WTC11 (cell line): Measurements from ENCODE around the gene ZBTB20. TPM values are rescaled to one million over a fixed set of nuclear protein-coding genes. Genes with fewer than 3 reads are reported as not detected.

Experiments
- ATAC-seq: fragments of 200-7000 bp; cut with Tn5 transposase; 2 replicates; pipeline ENCODE4 v1.10.0; 2021; ENCODE audit warnings: mild to moderate bottlenecking, moderate library complexity
- CTCF ChIA-PET: fragments of 300-600 bp; sonication (Branson Sonifier 250); formaldehyde crosslinking; loops from one replicate; lab custom pipeline; 2021; ENCODE audit warnings: antibody characterized with exemption; lab: Charles Lee
- POLR2A ChIA-PET: fragments of 350-600 bp; sonication (Branson Sonifier 250); formaldehyde crosslinking; loops from one replicate; lab custom pipeline; 2021; ENCODE audit warnings: antibody characterized with exemption; lab: Charles Lee
- DNase-seq: peaks from one replicate; pipeline ENCODE4 v3.0.0; 2021; ENCODE audit warnings: low spot score
- H3K27ac Mint-ChIP-seq: 2 replicates; pipeline ENCODE4 v1.8.0; 2021; ENCODE audit warnings: mixed read lengths
- H3K27me3 Mint-ChIP-seq: 2 replicates; pipeline ENCODE4 v1.8.0; 2021; ENCODE audit warnings: low read depth, mild to moderate bottlenecking, moderate library complexity, mixed read lengths
- H3K36me3 Mint-ChIP-seq: 2 replicates; pipeline ENCODE4 v1.8.0; 2021; ENCODE audit warnings: mixed read lengths
- H3K4me1 Mint-ChIP-seq: 2 replicates; pipeline ENCODE4 v1.8.0; 2022; ENCODE audit warnings: mixed read lengths
- H3K4me3 Mint-ChIP-seq: 2 replicates; pipeline ENCODE4 v1.8.0; 2021; ENCODE audit warnings: mild to moderate bottlenecking, moderate library complexity, mixed read lengths
- H3K9me3 Mint-ChIP-seq: 2 replicates; pipeline ENCODE4 v1.8.0; 2021; ENCODE audit warnings: mixed read lengths
- ATF6 ChIP-seq: sonication (generic); formaldehyde crosslinking; IDR thresholded peaks from 2 replicates; pipeline ENCODE4 v1.8.1; 2023; ENCODE audit warnings: mild to moderate bottlenecking, missing genetic modification reagents
- CBFB ChIP-seq: sonication (generic); formaldehyde crosslinking; IDR thresholded peaks from 2 replicates; pipeline ENCODE4 v1.8.1; 2022; ENCODE audit warnings: mild to moderate bottlenecking, low read depth, missing genetic modification reagents
- ELF4 ChIP-seq: sonication (generic); formaldehyde crosslinking; IDR thresholded peaks from 2 replicates; pipeline ENCODE4 v1.8.1; 2022; ENCODE audit warnings: low read depth, mild to moderate bottlenecking, moderate library complexity, missing genetic modification reagents
- NR3C1 ChIP-seq: sonication (generic); formaldehyde crosslinking; conservative IDR thresholded peaks from 2 replicates; pipeline ENCODE4 v1.8.1; 2023; ENCODE audit warnings: low read depth, mild to moderate bottlenecking, missing genetic modification reagents
- PRDM15 ChIP-seq: sonication (generic); formaldehyde crosslinking; IDR thresholded peaks from 2 replicates; pipeline ENCODE4 v1.8.0; 2022; ENCODE audit warnings: missing genetic modification reagents
- ZNF121 ChIP-seq: sonication (generic); formaldehyde crosslinking; IDR thresholded peaks from 2 replicates; pipeline ENCODE4 v1.8.0; 2023; ENCODE audit warnings: missing genetic modification reagents
- ZNF396 ChIP-seq: fragments of 250-450 bp; sonication (Bioruptor Pico); IDR thresholded peaks from 2 replicates; pipeline ENCODE4 v1.8.0; 2021; ENCODE audit warnings: mild to moderate bottlenecking, moderate library complexity, borderline replicate concordance
- ZNF416 ChIP-seq: fragments of 250-450 bp; sonication (Bioruptor Pico); IDR thresholded peaks from 2 replicates; pipeline ENCODE4 v1.9.0; 2021; ENCODE audit warnings: mild to moderate bottlenecking, inconsistent platforms
- ZNF532 ChIP-seq: fragments of 250-450 bp; sonication (Bioruptor Pico); IDR thresholded peaks from 2 replicates; pipeline ENCODE4 v1.9.0; 2021; ENCODE audit warnings: mild to moderate bottlenecking, borderline replicate concordance
- total RNA-seq: library from RNA; stranded (reverse); gene quantifications from 3 replicates; pipeline ENCODE4 v1.2.3, GENCODE V29; 2021

Gene ZBTB20
- total RNA-seq, 1 experiment from 2014 or later = 1.5 TPM

GRCh38 chr3:114674036-114674435, 473.1 kb downstream of the ZBTB20 start:
- peaks cover 37% of the 10 kb centered on the region for H3K4me1 Mint-ChIP-seq
- H3K9me3 Mint-ChIP-seq = peaks cover 7% of the 10 kb centered on the region
- ChIA-PET CTCF (interaction anchor here (0.6 kb wide), 1 partner anchor 163 kb away, joined by 3 read pairs; no protein-coding TSS in a partner anchor), POLR2A (no interaction called here)
- TF ChIP-seq ZNF532 (CRISPR knock-in tag) = no peak
- peaks cover 7% of the 10 kb centered on the region for H3K36me3 Mint-ChIP-seq
- H3K4me3 Mint-ChIP-seq = no peak overlapping the region
- H3K27ac Mint-ChIP-seq = no peak overlapping the region
- DNase-seq (no peak), ATAC-seq (no peak)
- H3K27me3 Mint-ChIP-seq = no peaks in the 10 kb centered on the region

- peaks cover 7% of the 10 kb centered on the region for H3K36me3 Mint-ChIP-seq
- H3K9me3 Mint-ChIP-seq = peaks cover 7% of the 10 kb centered on the region
- no peak for TF ChIP-seq ZNF416 (CRISPR knock-in tag)
- no peak for TF ChIP-seq ELF4 (CRISPR knock-in tag)
- no peak for TF ChIP-seq ZNF121
- TF ChIP-seq ZNF396 (CRISPR knock-in tag) = no peak
- no peak for TF ChIP-seq NR3C1 (CRISPR knock-in tag)
- H3K27me3 Mint-ChIP-seq = no peaks in the 10 kb centered on the region
- ChIA-PET POLR2A (no interaction called here), CTCF (interaction anchor here (0.6 kb wide), 1 partner anchor 163 kb away, joined by 3 read pairs; no protein-coding TSS in a partner anchor)
- ATAC-seq (no peak), DNase-seq (no peak)
- no peak overlapping the region for H3K27ac Mint-ChIP-seq
- peaks cover 37% of the 10 kb centered on the region for H3K4me1 Mint-ChIP-seq
- no peak overlapping the region for H3K4me3 Mint-ChIP-seq
Measured at GRCh38 chr3:114673481-114673880, 473.6 kb downstream of the ZBTB20 start.

GRCh38 chr3:114672692-114673447, 474.2 kb downstream of the ZBTB20 start:
- Mint-ChIP-seq H3K27me3 (no peaks in the 10 kb centered on the region), H3K4me1 (peaks cover 37% of the 10 kb centered on the region), H3K36me3 (peaks cover 7% of the 10 kb centered on the region), H3K9me3 (peaks cover 7% of the 10 kb centered on the region), H3K4me3 (no peak overlapping the region), H3K27ac (no peak overlapping the region)
- ChIA-PET POLR2A (no interaction called here), CTCF (no interaction called here)
- TF ChIP-seq PRDM15 = no peak
- no peak for TF ChIP-seq CBFB (CRISPR knock-in tag)
- TF ChIP-seq ATF6 (CRISPR knock-in tag) = no peak
- DNase-seq (no peak), ATAC-seq (peak; percentile 70)
